Gastroesophageal sphincter (tissue), 3 donors: ENCODE data around the gene JPH4.

ENCODE experiments used
- CTCF ChIP-seq, 4 experiments: fragments of 200-600 bp in 2 of 4; fragments of 450-650 bp in 2 of 4; sonication (generic) in 1 of 4; IDR thresholded peaks; one replicate each; pipeline ENCODE4 v1.5.1; 2017 to 2019; ENCODE audit warnings: antibody characterized with exemption in 4 of 4, mild to moderate bottlenecking in 2 of 4, moderate library complexity in 2 of 4
- POLR2A ChIP-seq, 2 donors: fragments of 450-650 bp; IDR thresholded peaks; one replicate each; pipeline ENCODE4 v1.6.1; 2017; ENCODE audit warnings: antibody characterized with exemption in 2 of 2, mild to moderate bottlenecking in 2 of 2, moderate library complexity in 1 of 2
- POLR2AphosphoS5 ChIP-seq: sonication (generic); formaldehyde crosslinking; IDR thresholded peaks from one replicate; pipeline ENCODE4 v1.6.1; 2017; ENCODE audit warnings: antibody characterized with exemption

- no peak for TF ChIP-seq CTCF (IDR thresholded peaks at IDR 0.05)
- TF ChIP-seq POLR2AphosphoS5, result no peak
- TF ChIP-seq POLR2A (IDR thresholded peaks at IDR 0.05), result no peak
Measured at GRCh38 chr14:23612354-23612732, 33.8 kb upstream of the JPH4 start.
